GM12801 (cell line): ENCODE measurements around the gene FANCC.

Experiments used
- TF ChIP-seq, protein P1 (sequence below): IDR thresholded peaks from one replicate; pipeline ENCODE4 v1.5.1; 2011; ENCODE audit warnings: control low read depth; ENCODE audit not compliant: insufficient read length; ENCODE audit errors: extremely low read depth

The FANCC gene

DNA sequence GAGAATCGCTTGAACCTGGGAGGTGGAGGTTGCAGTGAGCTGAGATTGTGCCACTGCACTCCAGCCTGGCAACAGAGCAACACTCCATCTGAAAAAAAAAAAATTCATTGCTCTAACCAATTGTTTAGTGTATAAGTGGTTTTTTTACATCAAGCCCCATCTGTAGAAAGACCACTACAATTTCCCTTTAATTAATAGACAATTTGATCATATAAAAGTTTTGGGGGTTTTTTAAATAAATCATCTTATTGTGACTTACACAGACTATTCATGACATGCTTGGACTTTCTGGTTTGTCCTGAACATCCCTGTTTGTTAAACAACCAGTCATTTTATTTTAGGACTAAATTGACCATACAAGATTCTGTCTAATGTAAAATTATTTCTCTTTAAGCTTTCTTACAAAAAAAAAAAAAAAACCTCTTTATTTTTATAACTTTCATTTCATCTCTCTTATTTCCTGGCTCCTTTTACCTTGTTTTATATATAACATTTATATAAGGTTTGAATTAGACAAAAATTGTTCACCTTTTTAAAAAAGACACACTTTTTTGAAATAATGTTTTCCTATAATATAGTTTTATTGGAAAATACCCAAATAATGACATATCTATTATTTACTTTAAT, 9.8 kb upstream of the FANCC start:
- TF ChIP-seq, protein P1, sequence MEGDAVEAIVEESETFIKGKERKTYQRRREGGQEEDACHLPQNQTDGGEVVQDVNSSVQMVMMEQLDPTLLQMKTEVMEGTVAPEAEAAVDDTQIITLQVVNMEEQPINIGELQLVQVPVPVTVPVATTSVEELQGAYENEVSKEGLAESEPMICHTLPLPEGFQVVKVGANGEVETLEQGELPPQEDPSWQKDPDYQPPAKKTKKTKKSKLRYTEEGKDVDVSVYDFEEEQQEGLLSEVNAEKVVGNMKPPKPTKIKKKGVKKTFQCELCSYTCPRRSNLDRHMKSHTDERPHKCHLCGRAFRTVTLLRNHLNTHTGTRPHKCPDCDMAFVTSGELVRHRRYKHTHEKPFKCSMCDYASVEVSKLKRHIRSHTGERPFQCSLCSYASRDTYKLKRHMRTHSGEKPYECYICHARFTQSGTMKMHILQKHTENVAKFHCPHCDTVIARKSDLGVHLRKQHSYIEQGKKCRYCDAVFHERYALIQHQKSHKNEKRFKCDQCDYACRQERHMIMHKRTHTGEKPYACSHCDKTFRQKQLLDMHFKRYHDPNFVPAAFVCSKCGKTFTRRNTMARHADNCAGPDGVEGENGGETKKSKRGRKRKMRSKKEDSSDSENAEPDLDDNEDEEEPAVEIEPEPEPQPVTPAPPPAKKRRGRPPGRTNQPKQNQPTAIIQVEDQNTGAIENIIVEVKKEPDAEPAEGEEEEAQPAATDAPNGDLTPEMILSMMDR: no peak

DNA sequence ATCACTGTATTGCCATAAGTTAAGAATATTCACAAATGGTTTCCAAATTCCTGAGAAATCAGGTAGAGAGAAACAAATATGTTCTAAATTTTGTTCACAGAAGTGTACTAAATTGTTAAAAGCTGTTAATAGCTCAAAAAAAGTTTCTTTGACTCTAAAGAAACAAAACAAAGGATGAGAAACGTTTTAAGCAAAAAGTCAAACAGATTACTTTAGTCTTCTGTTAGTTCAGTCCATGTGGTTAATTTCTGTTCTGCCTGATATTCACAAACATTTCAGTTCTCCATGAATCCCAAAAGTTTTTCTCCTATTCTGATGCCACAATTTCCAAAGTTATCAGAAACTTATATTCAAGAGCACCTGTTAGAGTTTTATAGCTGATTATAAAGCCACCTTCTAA, 7.7 kb upstream of the FANCC start:
- TF ChIP-seq, protein P1: no peak

DNA sequence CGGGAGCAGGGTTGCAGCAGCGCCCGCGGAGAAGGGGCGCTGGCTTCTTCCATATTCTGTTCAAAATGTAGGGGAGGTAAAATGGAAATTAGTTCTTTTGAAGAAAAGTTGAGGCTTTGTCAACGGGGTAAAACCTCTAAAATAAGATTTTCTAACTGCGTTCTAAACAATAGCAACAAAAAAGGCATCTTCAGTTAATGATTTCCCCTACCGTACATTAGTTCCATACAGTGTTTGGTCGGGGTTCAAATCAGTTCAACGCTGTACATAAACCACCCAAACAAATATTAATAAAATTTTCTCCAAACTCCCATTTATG, 343 bp upstream of the FANCC start:
- TF ChIP-seq, protein P1: no peak

DNA sequence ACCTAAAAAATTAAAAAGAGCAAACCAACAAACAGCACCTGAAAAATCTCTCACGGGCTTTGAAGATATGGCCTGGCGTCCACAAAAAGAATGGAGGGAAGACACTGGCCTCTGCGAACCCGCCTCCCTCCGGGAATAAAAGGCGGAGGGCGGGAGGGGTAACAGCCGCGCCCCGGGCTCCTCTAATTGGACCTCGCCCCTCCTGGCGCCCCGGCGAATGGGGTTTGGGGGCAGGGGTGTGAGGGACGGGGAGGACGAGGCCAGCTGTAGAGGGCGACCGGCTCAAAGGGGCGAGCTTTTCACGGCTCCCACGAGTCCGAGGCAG, 753 bp downstream of the FANCC start:
- TF ChIP-seq, protein P1: no peak

DNA sequence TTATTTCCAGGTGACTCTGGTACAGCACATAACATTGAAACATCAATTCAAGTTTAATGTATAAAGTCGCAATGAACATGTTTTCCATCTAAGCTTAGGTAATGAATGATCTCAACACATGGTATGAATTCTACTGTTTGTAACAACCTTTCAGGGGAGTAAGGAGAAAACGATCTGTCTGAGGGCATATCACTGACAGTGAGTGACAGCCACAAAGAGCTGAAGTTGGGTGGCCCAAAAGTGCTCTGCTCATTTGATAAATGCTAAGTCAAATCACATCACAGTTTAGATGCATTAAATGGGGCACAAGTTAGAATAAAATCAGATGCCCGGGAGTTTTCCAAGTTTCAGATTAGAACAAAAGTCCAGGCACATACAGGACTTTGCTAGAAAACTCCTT, 1.2 kb downstream of the FANCC start:
- TF ChIP-seq, protein P1: no peak

DNA sequence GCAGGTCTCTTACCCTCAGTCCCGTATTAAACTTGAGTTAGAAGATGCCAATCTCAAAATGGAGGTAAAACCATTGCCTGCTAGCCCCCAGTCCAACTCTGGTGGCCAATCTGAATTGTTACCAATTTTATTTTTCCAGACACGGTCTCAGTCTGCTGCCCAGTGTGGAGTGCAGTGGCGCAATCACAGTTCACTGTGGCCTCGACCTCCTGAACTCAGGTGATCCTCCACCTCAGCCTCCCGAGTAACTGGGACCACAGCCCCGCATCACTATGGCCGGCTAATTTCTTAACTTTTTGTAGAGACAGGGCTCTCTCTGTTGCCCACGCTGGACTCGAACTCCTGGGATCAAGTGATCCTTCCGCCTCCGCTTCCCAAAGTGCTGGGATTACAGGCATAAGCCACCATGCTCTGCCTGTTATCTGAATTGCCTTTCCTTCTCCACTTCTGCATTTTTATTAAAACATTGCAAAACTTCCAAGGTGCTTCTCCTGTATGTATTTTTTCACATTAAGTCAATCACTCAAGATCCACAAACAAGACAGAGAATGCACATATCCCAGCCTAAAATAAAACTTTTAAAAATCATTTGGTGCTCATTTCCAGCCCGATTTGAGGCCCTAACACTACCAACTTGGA, 2.3 kb downstream of the FANCC start:
- TF ChIP-seq, protein P1: no peak

DNA sequence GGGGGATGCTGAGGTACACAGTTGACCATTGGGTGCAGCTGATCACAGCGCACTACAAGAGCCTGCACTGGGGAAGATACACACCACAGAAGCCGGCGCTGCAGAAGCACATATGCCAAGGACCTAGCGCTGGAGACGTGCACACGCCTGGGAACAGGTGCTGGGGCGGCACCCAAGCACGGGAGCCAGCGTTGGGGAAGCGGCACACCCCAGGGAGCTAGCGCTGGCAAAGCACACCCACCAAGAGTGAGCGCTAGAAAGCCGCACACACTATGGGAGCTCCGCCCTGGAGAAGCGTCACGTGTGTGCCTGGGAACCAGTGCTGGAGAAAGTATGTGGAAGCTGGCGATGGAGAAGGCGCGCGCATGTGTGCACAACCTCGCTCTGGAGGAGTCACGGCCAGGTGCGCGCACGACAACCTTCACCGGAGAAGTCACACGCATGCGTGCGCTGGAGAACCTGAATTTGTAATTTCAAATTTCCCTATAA, 4.5 kb downstream of the FANCC start:
- TF ChIP-seq, protein P1: no peak
